ENCODE data around the gene CRTC1.

CRTC1 gene

GRCh38 chr19:18683109-18683957 is at the start of gene CRTC1:
Gene CRTC1, plus strand, starts transcription at chr19:18683680. Its CDS starts 23 bp downstream, at chr19:18683703.
- ChIA-PET POLR2A (interaction anchor here (0.8 kb wide), 2 partner anchors 58 to 103 kb away, joined by 3 read pairs; no protein-coding TSS in a partner anchor), CTCF (interaction anchor here (0.6 kb wide), 1 partner anchor 205 kb away, joined by 5 read pairs; no protein-coding TSS in a partner anchor)
- DNase-seq (ENCODE audit: extremely low spot score) = peak; percentile 100
- TF ChIP-seq L3MBTL2 (conservative IDR thresholded peaks at IDR 0.05) (peak; percentile 44), FOXM1 (IDR thresholded peaks at IDR 0.05; ENCODE audit: borderline replicate concordance) (peak; percentile 81), PKNOX1 (IDR thresholded peaks at IDR 0.05) (no peak)

GRCh38 chr19:18634612-18635297 is 48.7 kb upstream of the CRTC1 start:
- POLR2A ChIA-PET = no interaction called here
- DNase-seq (ENCODE audit: extremely low spot score) = no peak
- TF ChIP-seq TARDBP (IDR thresholded peaks at IDR 0.05) = no peak
- no peak for TF ChIP-seq ARNT (IDR thresholded peaks at IDR 0.05)
- TF ChIP-seq ZNF384 (IDR thresholded peaks at IDR 0.05) = no peak
- TF ChIP-seq SUZ12 (IDR thresholded peaks at IDR 0.05) = no peak
- no peak for TF ChIP-seq PKNOX1 (IDR thresholded peaks at IDR 0.05)
- no peak for TF ChIP-seq ELF4 (IDR thresholded peaks at IDR 0.05)
- no peak for TF ChIP-seq FOXA1 (IDR thresholded peaks at IDR 0.05)
- no peak for TF ChIP-seq SP1 (IDR thresholded peaks at IDR 0.05)
- no peak for TF ChIP-seq LEF1 (IDR thresholded peaks at IDR 0.05; ENCODE audit: borderline replicate concordance)
- TF ChIP-seq FOXK2 (IDR thresholded peaks at IDR 0.05) = no peak
- CTCF ChIA-PET = no interaction called here

- TF ChIP-seq BHLHE40 (IDR thresholded peaks at IDR 0.05; ENCODE audit: borderline replicate concordance) (no peak), SP1 (IDR thresholded peaks at IDR 0.05) (no peak), ARNT (IDR thresholded peaks at IDR 0.05) (no peak), ZNF384 (IDR thresholded peaks at IDR 0.05) (no peak), NFRKB (IDR thresholded peaks at IDR 0.05) (no peak), FOXM1 (IDR thresholded peaks at IDR 0.05; ENCODE audit: borderline replicate concordance) (no peak), FOXK2 (IDR thresholded peaks at IDR 0.05) (no peak), HDGF (IDR thresholded peaks at IDR 0.05; ENCODE audit: borderline replicate concordance) (no peak), SUZ12 (IDR thresholded peaks at IDR 0.05) (no peak), L3MBTL2 (conservative IDR thresholded peaks at IDR 0.05) (no peak), ELF4 (IDR thresholded peaks at IDR 0.05) (no peak), TARDBP (IDR thresholded peaks at IDR 0.05) (no peak), PKNOX1 (IDR thresholded peaks at IDR 0.05) (no peak), FOXA1 (IDR thresholded peaks at IDR 0.05) (no peak), LEF1 (IDR thresholded peaks at IDR 0.05; ENCODE audit: borderline replicate concordance) (no peak), CTBP1 (IDR thresholded peaks at IDR 0.05; ENCODE audit: borderline replicate concordance) (no peak)
- ChIA-PET POLR2A (no interaction called here), CTCF (no interaction called here)
- DNase-seq (ENCODE audit: extremely low spot score) = no peak
Measured at GRCh38 chr19:18635831-18636182, 47.7 kb upstream of the CRTC1 start.

- CTCF ChIA-PET = no interaction called here
- DNase-seq (ENCODE audit: extremely low spot score) = peak; percentile 98
- POLR2A ChIA-PET = no interaction called here
- TF ChIP-seq SP1 (IDR thresholded peaks at IDR 0.05) = peak; percentile 98
- TF ChIP-seq BHLHE40 (IDR thresholded peaks at IDR 0.05; ENCODE audit: borderline replicate concordance) = no peak
Measured at GRCh38 chr19:18636183-18636968, 47.1 kb upstream of the CRTC1 start.

GRCh38 chr19:18636969-18637629 is 46.4 kb upstream of the CRTC1 start, which contains the start of gene KLHL26:
Gene KLHL26, plus strand, starts transcription at chr19:18637028. Its CDS starts 27 bp downstream, at chr19:18637055.
- no peak for DNase-seq (ENCODE audit: extremely low spot score)
- ChIA-PET POLR2A (no interaction called here), CTCF (no interaction called here)
- no peak for TF ChIP-seq FOXK2 (IDR thresholded peaks at IDR 0.05)
- TF ChIP-seq BHLHE40 (IDR thresholded peaks at IDR 0.05; ENCODE audit: borderline replicate concordance) = no peak
- TF ChIP-seq FOXA1 (IDR thresholded peaks at IDR 0.05) = no peak
- no peak for TF ChIP-seq ARNT (IDR thresholded peaks at IDR 0.05)
